ENCODE data around the gene ROCK1.
"Not testable (repeated sequence)": the region's sequence is repeated elsewhere in the genome, so short reads cannot be mapped to it uniquely, and the experiment has no call there.

Gene ROCK1

GRCh38 chr18:21051620-21052019 lies 60.0 kb downstream of the ROCK1 start:
- no peak for DNase-seq (ENCODE audit: low read depth)
- no peak overlapping the region for H3K4me3 ChIP-seq (ENCODE audit: low read depth, low read length)
- TF ChIP-seq MYC (IDR thresholded peaks at IDR 0.05; ENCODE audit: low read depth, low read length) (no peak), CTCF (IDR thresholded peaks at IDR 0.05; ENCODE audit: low read depth, low read length) (no peak), MAX (IDR thresholded peaks at IDR 0.05; ENCODE audit: low read depth, low read length) (no peak)

GRCh38 chr18:21049306-21049705 lies 62.3 kb downstream of the ROCK1 start:
- TF ChIP-seq CTCF (IDR thresholded peaks at IDR 0.05; ENCODE audit: low read depth, low read length) (no peak), MAX (IDR thresholded peaks at IDR 0.05; ENCODE audit: low read depth, low read length) (no peak), POLR2A (IDR thresholded peaks at IDR 0.05; ENCODE audit: extremely low read depth, insufficient read length) (no peak), MYC (IDR thresholded peaks at IDR 0.05; ENCODE audit: low read depth, low read length) (no peak)
- DNase-seq (ENCODE audit: low read depth), result no peak
- no peak overlapping the region for H3K4me3 ChIP-seq (ENCODE audit: low read depth, low read length)

GRCh38 chr18:21047126-21047525 lies 64.5 kb downstream of the ROCK1 start:
- H3K4me3 ChIP-seq (ENCODE audit: low read depth, low read length), result no peak overlapping the region
- TF ChIP-seq MAX (IDR thresholded peaks at IDR 0.05; ENCODE audit: low read depth, low read length) (no peak), POLR2A (IDR thresholded peaks at IDR 0.05; ENCODE audit: extremely low read depth, insufficient read length) (no peak), MYC (IDR thresholded peaks at IDR 0.05; ENCODE audit: low read depth, low read length) (no peak), CTCF (IDR thresholded peaks at IDR 0.05; ENCODE audit: low read depth, low read length) (no peak)
- DNase-seq (ENCODE audit: low read depth), result no peak

- H3K4me3 ChIP-seq (ENCODE audit: low read depth, low read length), result no peak overlapping the region
- DNase-seq (ENCODE audit: low read depth), result no peak
- TF ChIP-seq MYC (IDR thresholded peaks at IDR 0.05; ENCODE audit: low read depth, low read length), result no peak
- TF ChIP-seq POLR2A (IDR thresholded peaks at IDR 0.05; ENCODE audit: extremely low read depth, insufficient read length), result no peak
- no peak for TF ChIP-seq CTCF (IDR thresholded peaks at IDR 0.05; ENCODE audit: low read depth, low read length)
- no peak for TF ChIP-seq MAX (IDR thresholded peaks at IDR 0.05; ENCODE audit: low read depth, low read length)
These were observed 71.1 kb downstream of the ROCK1 start for GRCh38 chr18:21040466-21040865.

GRCh38 chr18:21038201-21038600 lies 73.4 kb downstream of the ROCK1 start:
- no peak for TF ChIP-seq MAX (IDR thresholded peaks at IDR 0.05; ENCODE audit: low read depth, low read length)
- no peak for TF ChIP-seq POLR2A (IDR thresholded peaks at IDR 0.05; ENCODE audit: extremely low read depth, insufficient read length)
- TF ChIP-seq MYC (IDR thresholded peaks at IDR 0.05; ENCODE audit: low read depth, low read length), result no peak
- no peak for TF ChIP-seq CTCF (IDR thresholded peaks at IDR 0.05; ENCODE audit: low read depth, low read length)
- DNase-seq (ENCODE audit: low read depth), result no peak

GRCh38 chr18:21031845-21032244 lies 79.8 kb downstream of the ROCK1 start:
- TF ChIP-seq CTCF (IDR thresholded peaks at IDR 0.05; ENCODE audit: low read depth, low read length), result no peak
- no peak for TF ChIP-seq MYC (IDR thresholded peaks at IDR 0.05; ENCODE audit: low read depth, low read length)
- no peak for TF ChIP-seq POLR2A (IDR thresholded peaks at IDR 0.05; ENCODE audit: extremely low read depth, insufficient read length)
- TF ChIP-seq MAX (IDR thresholded peaks at IDR 0.05; ENCODE audit: low read depth, low read length), result no peak
- DNase-seq (ENCODE audit: low read depth), result no peak
- no peak overlapping the region for H3K4me3 ChIP-seq (ENCODE audit: low read depth, low read length)

More at GRCh38 chr18:21038201-21038600, 73.4 kb downstream of the ROCK1 start:
- H3K4me3 ChIP-seq (ENCODE audit: low read depth, low read length), result no peak overlapping the region

GRCh38 chr18:21018257-21018656 lies 93.4 kb downstream of the ROCK1 start:
- not testable (repeated sequence) for DNase-seq (ENCODE audit: low read depth); H3K4me3 ChIP-seq (ENCODE audit: low read depth, low read length)
